GM21619 (cell line): ENCODE data around the gene TPX2.

Experiments used
- ATAC-seq: cut with Tn5 transposase; IDR thresholded peaks from one replicate; pipeline ENCODE4 v1.9.1; 2021; ENCODE audit not compliant: unreplicated experiment

The TPX2 gene

DNA sequence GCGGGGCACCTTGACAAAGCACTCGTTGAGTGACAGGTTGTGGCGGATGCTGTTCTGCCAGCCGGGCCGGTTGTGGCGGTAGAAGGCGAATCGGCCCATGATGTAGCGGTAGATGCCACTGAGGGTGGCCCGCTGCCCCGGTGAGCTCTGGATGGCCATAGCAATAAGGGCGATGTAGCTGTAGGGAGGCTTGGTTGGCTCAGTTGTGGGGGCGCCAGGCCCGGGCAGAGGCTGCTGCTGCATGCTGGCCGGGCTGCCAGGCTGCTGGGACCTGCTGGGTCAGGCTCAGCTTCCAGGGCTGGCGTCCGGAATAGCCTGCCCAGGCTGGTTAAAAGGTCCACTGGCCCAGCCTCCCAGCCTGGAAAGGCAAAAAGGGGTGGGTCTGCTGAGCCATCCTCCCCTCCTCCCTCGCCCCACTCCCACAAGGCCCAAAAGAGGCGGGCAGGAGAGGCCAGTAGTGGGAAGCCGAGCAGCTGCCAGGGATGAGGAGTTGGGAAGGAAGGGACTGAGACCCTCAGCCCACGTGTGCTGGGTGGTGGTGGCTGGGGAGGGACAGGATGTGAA, 106.3 kb downstream of the TPX2 start, which contains the start of gene FOXS1:
Gene FOXS1 (minus strand): TSS at position 305 of the 564 bp plus-strand sequence. CDS start 62 bp downstream, at position 243.
- ATAC-seq = no peak

DNA sequence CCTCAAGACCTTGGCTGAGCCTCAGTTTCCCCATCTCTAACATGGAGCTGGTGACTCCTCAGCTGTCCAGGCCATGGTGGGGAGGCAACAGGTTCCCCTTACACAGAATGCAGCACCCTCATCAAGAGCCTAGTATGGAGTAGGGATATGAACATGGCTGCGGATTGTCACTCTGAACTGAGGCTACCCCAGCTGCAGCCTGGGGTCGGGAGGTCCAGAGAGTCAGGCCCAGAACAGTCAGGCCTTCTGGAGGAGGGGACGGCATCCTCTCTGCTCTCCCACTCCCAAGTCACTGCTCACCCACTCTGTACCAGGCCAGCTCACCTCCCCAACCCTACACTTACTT, 107.7 kb downstream of the TPX2 start:
- ATAC-seq = no peak

DNA sequence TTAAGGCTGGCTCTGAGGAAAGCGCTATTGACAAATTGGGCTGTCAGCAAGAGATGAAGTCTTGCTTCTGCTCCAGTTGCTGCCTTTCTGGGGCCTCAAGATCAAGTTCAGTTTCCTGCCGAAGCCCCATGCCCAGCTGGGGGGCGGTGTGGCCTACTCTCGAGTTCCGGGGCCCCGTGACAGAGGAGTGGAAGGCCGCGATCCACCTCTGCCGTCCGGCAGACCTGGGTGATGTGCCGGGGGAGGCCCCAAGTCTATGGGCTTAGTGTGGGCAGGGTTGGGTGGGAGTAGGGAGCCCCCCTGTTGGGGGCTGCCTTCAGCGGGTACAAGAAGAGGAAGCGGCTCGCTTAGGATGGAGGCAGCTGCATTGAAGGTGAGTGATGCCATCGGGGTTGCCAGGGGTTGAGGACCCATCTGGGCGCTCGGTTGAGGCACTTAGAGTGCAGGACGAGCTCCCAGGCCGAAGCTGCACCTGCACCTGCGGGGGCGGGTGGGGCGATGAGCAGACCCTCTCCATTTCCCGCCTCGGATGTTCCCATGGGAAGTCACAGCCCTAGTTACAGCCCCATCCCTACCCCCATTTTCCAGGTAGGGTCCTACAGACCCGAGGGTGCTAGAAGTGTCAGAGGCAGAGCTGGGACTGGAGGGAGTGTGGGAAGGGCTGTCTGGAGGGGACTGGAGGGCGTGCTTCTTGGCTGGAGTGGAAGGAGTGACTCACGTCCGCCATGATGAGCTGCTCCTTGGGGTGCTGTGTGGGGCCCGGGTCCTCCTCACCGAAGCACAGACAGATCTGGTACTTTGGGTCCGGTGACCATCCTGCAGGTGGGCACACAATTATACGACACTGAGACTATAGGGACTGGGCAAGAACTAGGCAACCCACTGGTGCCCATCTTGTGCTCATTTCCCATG, 109.3 kb downstream of the TPX2 start:
- ATAC-seq = no peak

DNA sequence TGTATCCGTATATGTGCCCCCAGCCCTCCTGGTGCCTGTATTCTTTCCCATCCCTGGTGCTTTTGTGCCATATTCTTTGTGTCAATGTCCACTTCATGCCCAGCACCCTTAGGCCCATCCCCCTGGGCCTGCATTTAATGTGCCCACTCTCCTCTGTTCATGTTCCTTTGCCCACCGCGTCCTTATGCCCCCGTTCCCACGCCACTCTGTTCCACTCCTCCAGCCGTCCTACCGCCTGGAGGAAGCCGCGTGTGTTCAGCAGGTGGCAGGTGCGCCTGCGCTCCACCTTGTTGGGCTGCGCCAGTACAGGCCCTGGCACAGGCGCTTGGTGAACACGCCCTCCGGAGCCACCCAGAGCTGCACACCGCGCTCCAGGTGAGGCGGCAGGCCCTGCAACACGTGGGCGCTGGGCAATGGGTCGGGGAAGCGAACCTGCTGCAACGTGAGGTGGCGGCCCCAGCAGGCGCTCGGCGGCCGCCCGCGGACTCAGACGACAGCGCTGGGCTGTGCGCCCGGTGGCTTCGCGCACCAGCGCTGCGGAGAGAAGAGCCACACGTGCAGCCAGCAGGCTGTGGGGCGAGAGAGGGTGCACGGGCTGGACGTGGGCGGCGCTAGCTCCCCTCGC, 110.3 kb downstream of the TPX2 start:
- no peak for ATAC-seq
